ENCODE measurements around the gene LRP1-AS. TPM values are rescaled to one million over a fixed set of nuclear protein-coding genes. Genes with fewer than 3 reads are reported as not detected.

The LRP1-AS gene
- total RNA-seq, 4 donors from 2014 or later: not detected

GRCh38 chr12:57182918-57183575, 35.6 kb upstream of the LRP1-AS start:
- no peak overlapping the region for H3K4me3 ChIP-seq (ENCODE audit: low read depth, poor library complexity, severe bottlenecking)
- intact Hi-C loops (cut with DNase I; ENCODE audit: low total_unique reads): loop anchor here (2.0 to 10.0 kb wide), 3 partner anchors 60 to 178 kb away; partner anchors contain the start of gene ZBTB39
- 45 to 49% methylated on average over 13 of the region's 13 CpGs for WGBS, 2 donors
- TF ChIP-seq, protein P1, sequence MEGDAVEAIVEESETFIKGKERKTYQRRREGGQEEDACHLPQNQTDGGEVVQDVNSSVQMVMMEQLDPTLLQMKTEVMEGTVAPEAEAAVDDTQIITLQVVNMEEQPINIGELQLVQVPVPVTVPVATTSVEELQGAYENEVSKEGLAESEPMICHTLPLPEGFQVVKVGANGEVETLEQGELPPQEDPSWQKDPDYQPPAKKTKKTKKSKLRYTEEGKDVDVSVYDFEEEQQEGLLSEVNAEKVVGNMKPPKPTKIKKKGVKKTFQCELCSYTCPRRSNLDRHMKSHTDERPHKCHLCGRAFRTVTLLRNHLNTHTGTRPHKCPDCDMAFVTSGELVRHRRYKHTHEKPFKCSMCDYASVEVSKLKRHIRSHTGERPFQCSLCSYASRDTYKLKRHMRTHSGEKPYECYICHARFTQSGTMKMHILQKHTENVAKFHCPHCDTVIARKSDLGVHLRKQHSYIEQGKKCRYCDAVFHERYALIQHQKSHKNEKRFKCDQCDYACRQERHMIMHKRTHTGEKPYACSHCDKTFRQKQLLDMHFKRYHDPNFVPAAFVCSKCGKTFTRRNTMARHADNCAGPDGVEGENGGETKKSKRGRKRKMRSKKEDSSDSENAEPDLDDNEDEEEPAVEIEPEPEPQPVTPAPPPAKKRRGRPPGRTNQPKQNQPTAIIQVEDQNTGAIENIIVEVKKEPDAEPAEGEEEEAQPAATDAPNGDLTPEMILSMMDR (IDR thresholded peaks at IDR 0.05): peak in 1 of 3 donors; percentile 94
- no peak for TF ChIP-seq POLR2A (IDR thresholded peaks at IDR 0.05)
- DNase-seq (ENCODE audit: low spot score in 2 of 2): peak; percentile 74 to 96

GRCh38 chr12:57181561-57182155, 34.2 kb upstream of the LRP1-AS start:
- H3K4me3 ChIP-seq (ENCODE audit: low read depth, poor library complexity, severe bottlenecking): no peak overlapping the region
- TF ChIP-seq, protein P1 (IDR thresholded peaks at IDR 0.05): no peak
- TF ChIP-seq POLR2A (IDR thresholded peaks at IDR 0.05): no peak
- WGBS, 2 donors: 44 to 47% methylated on average over 5 of the region's 5 CpGs
- intact Hi-C loops (cut with DNase I; ENCODE audit: low total_unique reads): loop anchor here (2.0 to 10.0 kb wide), 3 partner anchors 59 to 177 kb away; partner anchors contain the start of gene ZBTB39
- no peak for DNase-seq (ENCODE audit: low spot score in 2 of 2)

GRCh38 chr12:57181072-57181471, 33.7 kb upstream of the LRP1-AS start:
- TF ChIP-seq, protein P1 (IDR thresholded peaks at IDR 0.05): no peak
- TF ChIP-seq POLR2A (IDR thresholded peaks at IDR 0.05): no peak
- 62 to 66% methylated on average over 9 of the region's 9 CpGs for WGBS, 2 donors
- H3K4me3 ChIP-seq (ENCODE audit: low read depth, poor library complexity, severe bottlenecking): no peak overlapping the region
- intact Hi-C loops (cut with DNase I; ENCODE audit: low total_unique reads): loop anchor here (10.0 kb wide), 1 partner anchor 176 kb away; the partner anchor contains the start of gene ZBTB39
- DNase-seq (ENCODE audit: low spot score in 2 of 2): no peak

DNA sequence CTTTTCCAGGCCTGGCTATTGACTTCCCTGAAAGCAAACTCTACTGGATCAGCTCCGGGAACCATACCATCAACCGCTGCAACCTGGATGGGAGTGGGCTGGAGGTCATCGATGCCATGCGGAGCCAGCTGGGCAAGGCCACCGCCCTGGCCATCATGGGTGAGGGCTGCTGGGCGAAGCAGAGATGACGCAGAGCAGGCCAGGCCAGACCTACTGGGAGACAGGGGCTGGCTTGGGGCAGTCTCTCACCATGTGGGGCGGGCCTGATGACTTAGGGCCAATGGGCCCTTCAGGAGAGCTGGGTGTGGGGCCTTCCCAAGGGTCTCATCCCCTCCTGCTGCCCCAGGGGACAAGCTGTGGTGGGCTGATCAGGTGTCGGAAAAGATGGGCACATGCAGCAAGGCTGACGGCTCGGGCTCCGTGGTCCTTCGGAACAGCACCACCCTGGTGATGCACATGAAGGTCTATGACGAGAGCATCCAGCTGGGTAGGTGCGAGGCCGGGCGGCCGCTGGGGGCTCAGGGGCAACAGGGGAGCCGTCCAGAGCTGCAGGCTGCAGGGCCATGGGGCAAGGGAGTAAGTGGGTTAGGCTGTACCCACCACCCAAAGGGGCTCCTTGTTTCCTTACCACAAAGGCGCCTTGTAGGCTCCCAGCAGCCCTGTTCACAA, 33.0 kb upstream of the LRP1-AS start:
- 91% methylated on average over 19 to 20 of the region's 20 CpGs for WGBS, 2 donors

GRCh38 chr12:57179331-57180086, 32.1 kb upstream of the LRP1-AS start:
- intact Hi-C loops (cut with DNase I; ENCODE audit: low total_unique reads): loop anchor here (10.0 kb wide), 1 partner anchor 175 kb away; the partner anchor contains the start of gene ZBTB39
- DNase-seq (ENCODE audit: low spot score in 2 of 2): no peak
- TF ChIP-seq POLR2A (IDR thresholded peaks at IDR 0.05): no peak
- TF ChIP-seq, protein P1 (IDR thresholded peaks at IDR 0.05): no peak
- WGBS, 2 donors: 86 to 90% methylated on average over 26 to 27 of the region's 27 CpGs
- H3K4me3 ChIP-seq (ENCODE audit: low read depth, poor library complexity, severe bottlenecking): no peak overlapping the region

More for the DNA sequence above, 33.0 kb upstream of the LRP1-AS start:
- intact Hi-C loops (cut with DNase I; ENCODE audit: low total_unique reads): loop anchor here (10.0 kb wide), 1 partner anchor 176 kb away; the partner anchor contains the start of gene ZBTB39
- TF ChIP-seq, protein P1 (IDR thresholded peaks at IDR 0.05): no peak
- no peak for TF ChIP-seq POLR2A (IDR thresholded peaks at IDR 0.05)
- no peak overlapping the region for H3K4me3 ChIP-seq (ENCODE audit: low read depth, poor library complexity, severe bottlenecking)
- DNase-seq (ENCODE audit: low spot score in 2 of 2): no peak

Measured in lower leg skin (tissue), 4 donors.